ENCODE data around the gene OR2S2.

OR2S2 gene

GRCh38 chr9:35920051-35920620, 37.8 kb downstream of the OR2S2 start:
- Histone ChIP-seq H2BK120ac (ENCODE audit: low read depth, low read length) (no peak overlapping the region), H3K27ac (ENCODE audit: low read length, poor library complexity, severe bottlenecking) (no peak overlapping the region), H2BK15ac (ENCODE audit: low read depth, poor library complexity, severe bottlenecking) (no peak overlapping the region), H3K23ac (ENCODE audit: low read length in 2 of 2) (no peak overlapping the region), H3K4me1 (ENCODE audit: control insufficient read depth, insufficient read depth, low read depth, low read length) (peaks cover 8% of the 10 kb centered on the region), H2BK5ac (ENCODE audit: low read depth, low read length, poor library complexity, severe bottlenecking) (no peak overlapping the region), H3K4me2 (ENCODE audit: low read length, poor library complexity, severe bottlenecking) (no peak overlapping the region), H3K79me1 (replicated peaks; ENCODE audit: low read length, poor library complexity, severe bottlenecking) (no peaks in the 10 kb centered on the region), H4K91ac (ENCODE audit: low read length) (no peak overlapping the region), H3K4ac (ENCODE audit: low read depth in 1 of 2, low read length in 2 of 2) (no peak overlapping the region), H3K27me3 (ENCODE audit: control insufficient read depth in 1 of 2, insufficient read depth in 1 of 2, low read length in 2 of 2) (no peaks in the 10 kb centered on the region), H3K4me3 (ENCODE audit: insufficient read depth in 1 of 2, low read depth in 1 of 2, low read length in 2 of 2) (no peak overlapping the region), H3K36me3 (ENCODE audit: control insufficient read depth in 1 of 2, insufficient read depth in 2 of 2, low read depth in 1 of 2, low read length in 2 of 2) (no peaks in the 10 kb centered on the region), H3K9me3 (ENCODE audit: control insufficient read depth, low read length) (no peaks in the 10 kb centered on the region), H3K9ac (ENCODE audit: low read length) (peak overlapping the region; percentile 7), H3K14ac (ENCODE audit: low read length in 2 of 2) (no peak overlapping the region), H2BK12ac (ENCODE audit: low read length in 2 of 2) (no peak overlapping the region), H4K8ac (ENCODE audit: low read length) (no peak overlapping the region), H2AK5ac (ENCODE audit: low read length, severe bottlenecking) (peak overlapping the region; percentile 67), H2AFZ (ENCODE audit: low read depth, low read length) (no peak overlapping the region), H3K18ac (ENCODE audit: low read depth in 1 of 2, low read length in 2 of 2) (no peak overlapping the region)
- 88% methylated on average over 3 of the region's 4 CpGs for WGBS
- peak; percentile 48 for DNase-seq

- no CpG with 5 or more reads among the region's 3 CpGs for WGBS
- H2BK5ac ChIP-seq (ENCODE audit: low read depth, low read length, poor library complexity, severe bottlenecking) = no peak overlapping the region
- H4K8ac ChIP-seq (ENCODE audit: low read length) = no peak overlapping the region
- H3K36me3 ChIP-seq (ENCODE audit: control insufficient read depth in 1 of 2, insufficient read depth in 2 of 2, low read depth in 1 of 2, low read length in 2 of 2) = no peaks in the 10 kb centered on the region
- H3K23ac ChIP-seq (ENCODE audit: low read length in 2 of 2) = no peak overlapping the region
- H2AFZ ChIP-seq (ENCODE audit: low read depth, low read length) = no peak overlapping the region
- no peak overlapping the region for H2BK15ac ChIP-seq (ENCODE audit: low read depth, poor library complexity, severe bottlenecking)
- H3K27me3 ChIP-seq (ENCODE audit: control insufficient read depth in 1 of 2, insufficient read depth in 1 of 2, low read length in 2 of 2) = no peaks in the 10 kb centered on the region
- DNase-seq = no peak
- no peak overlapping the region for H4K91ac ChIP-seq (ENCODE audit: low read length)
- H3K4me1 ChIP-seq (ENCODE audit: control insufficient read depth, insufficient read depth, low read depth, low read length) = peaks cover 5% of the 10 kb centered on the region
- H3K27ac ChIP-seq (ENCODE audit: low read length, poor library complexity, severe bottlenecking) = no peak overlapping the region
- no peaks in the 10 kb centered on the region for H3K79me1 ChIP-seq (replicated peaks; ENCODE audit: low read length, poor library complexity, severe bottlenecking)
- no peak overlapping the region for H2BK12ac ChIP-seq (ENCODE audit: low read length in 2 of 2)
- H3K4ac ChIP-seq (ENCODE audit: low read depth in 1 of 2, low read length in 2 of 2) = no peak overlapping the region
- no peak overlapping the region for H3K4me3 ChIP-seq (ENCODE audit: insufficient read depth in 1 of 2, low read depth in 1 of 2, low read length in 2 of 2)
- H3K9ac ChIP-seq (ENCODE audit: low read length) = peak overlapping the region; percentile 7
- H3K4me2 ChIP-seq (ENCODE audit: low read length, poor library complexity, severe bottlenecking) = no peak overlapping the region
- H2BK120ac ChIP-seq (ENCODE audit: low read depth, low read length) = no peak overlapping the region
- H2AK5ac ChIP-seq (ENCODE audit: low read length, severe bottlenecking) = no peak overlapping the region
- no peak overlapping the region for H3K18ac ChIP-seq (ENCODE audit: low read depth in 1 of 2, low read length in 2 of 2)
- no peak overlapping the region for H3K14ac ChIP-seq (ENCODE audit: low read length in 2 of 2)
- no peaks in the 10 kb centered on the region for H3K9me3 ChIP-seq (ENCODE audit: control insufficient read depth, low read length)
Observed at GRCh38 chr9:35919212-35920008, 38.5 kb downstream of the OR2S2 start.

GRCh38 chr9:35918780-35919179, 39.2 kb downstream of the OR2S2 start:
- Histone ChIP-seq H3K4me3 (ENCODE audit: insufficient read depth in 1 of 2, low read depth in 1 of 2, low read length in 2 of 2) (no peak overlapping the region), H3K79me1 (replicated peaks; ENCODE audit: low read length, poor library complexity, severe bottlenecking) (no peaks in the 10 kb centered on the region), H3K4me1 (ENCODE audit: control insufficient read depth, insufficient read depth, low read depth, low read length) (peaks cover 8% of the 10 kb centered on the region), H3K36me3 (ENCODE audit: control insufficient read depth in 1 of 2, insufficient read depth in 2 of 2, low read depth in 1 of 2, low read length in 2 of 2) (no peaks in the 10 kb centered on the region), H2AFZ (ENCODE audit: low read depth, low read length) (no peak overlapping the region), H4K8ac (ENCODE audit: low read length) (no peak overlapping the region), H3K4ac (ENCODE audit: low read depth in 1 of 2, low read length in 2 of 2) (no peak overlapping the region), H4K91ac (ENCODE audit: low read length) (no peak overlapping the region), H3K9me3 (ENCODE audit: control insufficient read depth, low read length) (no peaks in the 10 kb centered on the region), H3K9ac (ENCODE audit: low read length) (no peak overlapping the region), H3K4me2 (ENCODE audit: low read length, poor library complexity, severe bottlenecking) (no peak overlapping the region), H2BK5ac (ENCODE audit: low read depth, low read length, poor library complexity, severe bottlenecking) (no peak overlapping the region), H3K27me3 (ENCODE audit: control insufficient read depth in 1 of 2, insufficient read depth in 1 of 2, low read length in 2 of 2) (no peaks in the 10 kb centered on the region), H3K27ac (ENCODE audit: low read length, poor library complexity, severe bottlenecking) (no peak overlapping the region), H2BK12ac (ENCODE audit: low read length in 2 of 2) (no peak overlapping the region), H3K18ac (ENCODE audit: low read depth in 1 of 2, low read length in 2 of 2) (no peak overlapping the region), H3K23ac (ENCODE audit: low read length in 2 of 2) (no peak overlapping the region), H3K14ac (ENCODE audit: low read length in 2 of 2) (no peak overlapping the region), H2BK15ac (ENCODE audit: low read depth, poor library complexity, severe bottlenecking) (no peak overlapping the region), H2BK120ac (ENCODE audit: low read depth, low read length) (no peak overlapping the region), H2AK5ac (ENCODE audit: low read length, severe bottlenecking) (peak overlapping the region; percentile 75)
- DNase-seq = no peak
- 100% methylated on average over 1 of the region's 3 CpGs for WGBS

GRCh38 chr9:35917261-35917660, 40.7 kb downstream of the OR2S2 start:
- Histone ChIP-seq H2AK5ac (ENCODE audit: low read length, severe bottlenecking) (peak overlapping the region; percentile 82), H4K8ac (ENCODE audit: low read length) (no peak overlapping the region), H2BK120ac (ENCODE audit: low read depth, low read length) (no peak overlapping the region), H3K23ac (ENCODE audit: low read length in 2 of 2) (no peak overlapping the region), H3K9ac (ENCODE audit: low read length) (no peak overlapping the region), H3K27me3 (ENCODE audit: control insufficient read depth in 1 of 2, insufficient read depth in 1 of 2, low read length in 2 of 2) (no peaks in the 10 kb centered on the region), H2BK15ac (ENCODE audit: low read depth, poor library complexity, severe bottlenecking) (no peak overlapping the region), H3K18ac (ENCODE audit: low read depth in 1 of 2, low read length in 2 of 2) (no peak overlapping the region), H3K79me1 (replicated peaks; ENCODE audit: low read length, poor library complexity, severe bottlenecking) (no peaks in the 10 kb centered on the region), H3K9me3 (ENCODE audit: control insufficient read depth, low read length) (no peaks in the 10 kb centered on the region), H3K4me2 (ENCODE audit: low read length, poor library complexity, severe bottlenecking) (no peak overlapping the region), H3K14ac (ENCODE audit: low read length in 2 of 2) (no peak overlapping the region), H3K36me3 (ENCODE audit: control insufficient read depth in 1 of 2, insufficient read depth in 2 of 2, low read depth in 1 of 2, low read length in 2 of 2) (no peaks in the 10 kb centered on the region), H2AFZ (ENCODE audit: low read depth, low read length) (no peak overlapping the region), H2BK12ac (ENCODE audit: low read length in 2 of 2) (no peak overlapping the region), H3K27ac (ENCODE audit: low read length, poor library complexity, severe bottlenecking) (no peak overlapping the region), H3K4ac (ENCODE audit: low read depth in 1 of 2, low read length in 2 of 2) (no peak overlapping the region), H4K91ac (ENCODE audit: low read length) (no peak overlapping the region), H2BK5ac (ENCODE audit: low read depth, low read length, poor library complexity, severe bottlenecking) (no peak overlapping the region), H3K4me1 (ENCODE audit: control insufficient read depth, insufficient read depth, low read depth, low read length) (peaks cover 11% of the 10 kb centered on the region), H3K4me3 (ENCODE audit: insufficient read depth in 1 of 2, low read depth in 1 of 2, low read length in 2 of 2) (no peak overlapping the region)
- WGBS = 92% methylated on average over 4 of the region's 4 CpGs
- DNase-seq = no peak
